Measurements from ENCODE around the gene UQCRFS1.

The UQCRFS1 gene

GRCh38 chr19:29172302-29172701 is 40.6 kb downstream of the UQCRFS1 start:
- Histone ChIP-seq H4K8ac (ENCODE audit: low read depth, low read length) (no peak overlapping the region), H4K12ac (ENCODE audit: low read depth, low read length) (no peak overlapping the region), H2BK12ac (ENCODE audit: low read length) (no peak overlapping the region), H2AFZ (ENCODE audit: insufficient read depth, low read length, poor library complexity) (no peak overlapping the region), H3K9me3 (ENCODE audit: insufficient read depth, low read depth, low read length) (no peaks in the 10 kb centered on the region), H3K36me3 (ENCODE audit: control insufficient read depth in 1 of 2, insufficient read depth in 2 of 2, low read length in 2 of 2) (no peaks in the 10 kb centered on the region), H3K4me3 (ENCODE audit: low read depth, low read length) (no peak overlapping the region), H3K14ac (ENCODE audit: low read length) (no peak overlapping the region), H3K4me2 (ENCODE audit: low read length) (no peak overlapping the region), H3K79me2 (ENCODE audit: control insufficient read depth, insufficient read depth, low read length, poor library complexity) (no peaks in the 10 kb centered on the region), H3K18ac (ENCODE audit: low read length) (no peak overlapping the region), H2BK5ac (ENCODE audit: low read depth, low read length, poor library complexity) (no peak overlapping the region), H3K27ac (ENCODE audit: low read depth, low read length) (no peak overlapping the region), H3K9ac (ENCODE audit: low read length) (no peak overlapping the region), H3K79me1 (ENCODE audit: low read length) (no peaks in the 10 kb centered on the region), H3K4ac (ENCODE audit: low read depth, low read length) (no peak overlapping the region), H3K27me3 (ENCODE audit: insufficient read depth, low read length) (no peaks in the 10 kb centered on the region), H3K4me1 (ENCODE audit: control insufficient read depth in 1 of 2, insufficient read depth in 2 of 2, low read length in 2 of 2) (no peaks in the 10 kb centered on the region), H3K23ac (ENCODE audit: low read length) (no peak overlapping the region), H2AK5ac (ENCODE audit: low read length) (no peak overlapping the region), H2BK120ac (ENCODE audit: insufficient read depth, low read length, poor library complexity) (no peak overlapping the region), H4K91ac (ENCODE audit: low read depth, low read length) (no peak overlapping the region)
- DNase-seq: peak in 1 of 2 donors; percentile 27
- WGBS (ENCODE audit: extremely low coverage, insufficient coverage, insufficient read length): no CpG with 5 or more reads among the region's 2 CpGs

GRCh38 chr19:29171525-29171924 is 41.4 kb downstream of the UQCRFS1 start:
- Histone ChIP-seq H3K79me2 (ENCODE audit: control insufficient read depth, insufficient read depth, low read length, poor library complexity) (no peaks in the 10 kb centered on the region), H4K8ac (ENCODE audit: low read depth, low read length) (no peak overlapping the region), H3K18ac (ENCODE audit: low read length) (no peak overlapping the region), H3K4me1 (ENCODE audit: control insufficient read depth in 1 of 2, insufficient read depth in 2 of 2, low read length in 2 of 2) (no peaks in the 10 kb centered on the region), H3K27me3 (ENCODE audit: insufficient read depth, low read length) (no peaks in the 10 kb centered on the region), H3K4me3 (ENCODE audit: low read depth, low read length) (no peak overlapping the region), H3K27ac (ENCODE audit: low read depth, low read length) (no peak overlapping the region), H4K12ac (ENCODE audit: low read depth, low read length) (no peak overlapping the region), H2AK5ac (ENCODE audit: low read length) (no peak overlapping the region), H2BK12ac (ENCODE audit: low read length) (no peak overlapping the region), H2BK120ac (ENCODE audit: insufficient read depth, low read length, poor library complexity) (no peak overlapping the region), H3K23ac (ENCODE audit: low read length) (no peak overlapping the region), H3K36me3 (ENCODE audit: control insufficient read depth in 1 of 2, insufficient read depth in 2 of 2, low read length in 2 of 2) (no peaks in the 10 kb centered on the region), H2BK5ac (ENCODE audit: low read depth, low read length, poor library complexity) (no peak overlapping the region), H3K9ac (ENCODE audit: low read length) (no peak overlapping the region), H3K9me3 (ENCODE audit: insufficient read depth, low read depth, low read length) (no peaks in the 10 kb centered on the region), H2AFZ (ENCODE audit: insufficient read depth, low read length, poor library complexity) (no peak overlapping the region), H3K14ac (ENCODE audit: low read length) (no peak overlapping the region), H3K4ac (ENCODE audit: low read depth, low read length) (no peak overlapping the region), H3K79me1 (ENCODE audit: low read length) (no peaks in the 10 kb centered on the region), H4K91ac (ENCODE audit: low read depth, low read length) (no peak overlapping the region), H3K4me2 (ENCODE audit: low read length) (no peak overlapping the region)
- WGBS (ENCODE audit: extremely low coverage, insufficient coverage, insufficient read length): no CpG with 5 or more reads among the region's 2 CpGs
- DNase-seq: no peak

GRCh38 chr19:29170554-29170953 is 42.4 kb downstream of the UQCRFS1 start:
- H3K4me1 ChIP-seq (ENCODE audit: control insufficient read depth in 1 of 2, insufficient read depth in 2 of 2, low read length in 2 of 2): no peaks in the 10 kb centered on the region
- H2AFZ ChIP-seq (ENCODE audit: insufficient read depth, low read length, poor library complexity): no peak overlapping the region
- no peaks in the 10 kb centered on the region for H3K79me2 ChIP-seq (ENCODE audit: control insufficient read depth, insufficient read depth, low read length, poor library complexity)
- H3K18ac ChIP-seq (ENCODE audit: low read length): no peak overlapping the region
- no peak overlapping the region for H2BK5ac ChIP-seq (ENCODE audit: low read depth, low read length, poor library complexity)
- no peak overlapping the region for H3K14ac ChIP-seq (ENCODE audit: low read length)
- H4K8ac ChIP-seq (ENCODE audit: low read depth, low read length): no peak overlapping the region
- H3K79me1 ChIP-seq (ENCODE audit: low read length): no peaks in the 10 kb centered on the region
- WGBS (ENCODE audit: extremely low coverage, insufficient coverage, insufficient read length): no CpG with 5 or more reads among the region's 1 CpG
- no peak overlapping the region for H4K12ac ChIP-seq (ENCODE audit: low read depth, low read length)
- no peak overlapping the region for H2BK12ac ChIP-seq (ENCODE audit: low read length)
- no peak overlapping the region for H3K9ac ChIP-seq (ENCODE audit: low read length)
- no peaks in the 10 kb centered on the region for H3K9me3 ChIP-seq (ENCODE audit: insufficient read depth, low read depth, low read length)
- H3K4ac ChIP-seq (ENCODE audit: low read depth, low read length): no peak overlapping the region
- no peak overlapping the region for H4K91ac ChIP-seq (ENCODE audit: low read depth, low read length)
- H3K4me3 ChIP-seq (ENCODE audit: low read depth, low read length): no peak overlapping the region
- no peak overlapping the region for H2AK5ac ChIP-seq (ENCODE audit: low read length)
- H3K27me3 ChIP-seq (ENCODE audit: insufficient read depth, low read length): no peaks in the 10 kb centered on the region
- no peaks in the 10 kb centered on the region for H3K36me3 ChIP-seq (ENCODE audit: control insufficient read depth in 1 of 2, insufficient read depth in 2 of 2, low read length in 2 of 2)
- H2BK120ac ChIP-seq (ENCODE audit: insufficient read depth, low read length, poor library complexity): no peak overlapping the region
- H3K4me2 ChIP-seq (ENCODE audit: low read length): no peak overlapping the region
- no peak overlapping the region for H3K23ac ChIP-seq (ENCODE audit: low read length)
- no peak for DNase-seq
- H3K27ac ChIP-seq (ENCODE audit: low read depth, low read length): no peak overlapping the region

- Histone ChIP-seq H3K36me3 (ENCODE audit: control insufficient read depth in 1 of 2, insufficient read depth in 2 of 2, low read length in 2 of 2) (no peaks in the 10 kb centered on the region), H3K9me3 (ENCODE audit: insufficient read depth, low read depth, low read length) (peaks cover 2% of the 10 kb centered on the region), H2BK120ac (ENCODE audit: insufficient read depth, low read length, poor library complexity) (no peak overlapping the region), H2BK5ac (ENCODE audit: low read depth, low read length, poor library complexity) (no peak overlapping the region), H2AFZ (ENCODE audit: insufficient read depth, low read length, poor library complexity) (no peak overlapping the region), H4K12ac (ENCODE audit: low read depth, low read length) (no peak overlapping the region), H4K8ac (ENCODE audit: low read depth, low read length) (no peak overlapping the region), H4K91ac (ENCODE audit: low read depth, low read length) (no peak overlapping the region), H2AK5ac (ENCODE audit: low read length) (no peak overlapping the region), H3K9ac (ENCODE audit: low read length) (no peak overlapping the region), H3K27me3 (ENCODE audit: insufficient read depth, low read length) (no peaks in the 10 kb centered on the region), H3K4me2 (ENCODE audit: low read length) (no peak overlapping the region), H3K14ac (ENCODE audit: low read length) (no peak overlapping the region), H3K23ac (ENCODE audit: low read length) (no peak overlapping the region), H3K27ac (ENCODE audit: low read depth, low read length) (no peak overlapping the region), H3K18ac (ENCODE audit: low read length) (no peak overlapping the region), H3K79me1 (ENCODE audit: low read length) (no peaks in the 10 kb centered on the region), H2BK12ac (ENCODE audit: low read length) (no peak overlapping the region), H3K4ac (ENCODE audit: low read depth, low read length) (no peak overlapping the region), H3K4me3 (ENCODE audit: low read depth, low read length) (no peak overlapping the region), H3K79me2 (ENCODE audit: control insufficient read depth, insufficient read depth, low read length, poor library complexity) (no peaks in the 10 kb centered on the region), H3K4me1 (ENCODE audit: control insufficient read depth in 1 of 2, insufficient read depth in 2 of 2, low read length in 2 of 2) (no peaks in the 10 kb centered on the region)
- no peak for DNase-seq
- no CpG with 5 or more reads among the region's 3 CpGs for WGBS (ENCODE audit: extremely low coverage, insufficient coverage, insufficient read length)
Measured at GRCh38 chr19:29162694-29163093, 50.3 kb downstream of the UQCRFS1 start.

Data from trophoblast cell (in vitro differentiated cells and primary cell).